RWPE2 (cell line): Measurements from ENCODE around the gene PECR.

Experiments
- ATAC-seq: fragments of 200-7000 bp; cut with Tn5 transposase; 3 replicates; pipeline ENCODE4 v1.9.1; 2021; ENCODE audit warnings: low read depth
- DNase-seq: peaks from one replicate; pipeline ENCODE4 v3.0.0-alpha.2; 2020; ENCODE audit warnings: low spot score
- H3K27ac ChIP-seq: fragments of 450-650 bp; 2 replicates; pipeline ENCODE4 v1.5.1; 2017; ENCODE audit warnings: mild to moderate bottlenecking; ENCODE audit not compliant: poor library complexity, severe bottlenecking
- H3K27me3 ChIP-seq: fragments of 250-450 bp; sonication (Bioruptor Pico); 2 replicates; pipeline ENCODE4 v1.5.1; 2021; ENCODE audit warnings: mild to moderate bottlenecking, moderate library complexity; ENCODE audit not compliant: insufficient read depth, poor library complexity, severe bottlenecking
- H3K36me3 ChIP-seq: fragments of 250-450 bp; sonication (Bioruptor Pico); 2 replicates; pipeline ENCODE4 v1.5.1; 2020; ENCODE audit warnings: low read depth, mild to moderate bottlenecking, moderate library complexity
- H3K4me1 ChIP-seq: fragments of 250-450 bp; sonication (Bioruptor Pico); 2 replicates; pipeline ENCODE4 v1.5.1; 2021; ENCODE audit warnings: mild to moderate bottlenecking, moderate library complexity; ENCODE audit not compliant: insufficient read depth, poor library complexity, severe bottlenecking
- H3K4me3 ChIP-seq: fragments of 250-450 bp; sonication (Bioruptor Pico); 2 replicates; pipeline ENCODE4 v1.5.1; 2021; ENCODE audit warnings: mild to moderate bottlenecking, moderate library complexity; ENCODE audit not compliant: severe bottlenecking
- H3K9me3 ChIP-seq: fragments of 250-450 bp; sonication (Bioruptor Pico); 2 replicates; pipeline ENCODE4 v1.5.1; 2021; ENCODE audit warnings: mild to moderate bottlenecking, moderate library complexity; ENCODE audit not compliant: severe bottlenecking
- TF ChIP-seq, protein P1 (sequence below): fragments of 450-650 bp; IDR thresholded peaks from one replicate; pipeline ENCODE4 v1.5.1; 2017; ENCODE audit warnings: mild to moderate bottlenecking, moderate library complexity; ENCODE audit not compliant: poor library complexity, severe bottlenecking

The PECR gene

DNA sequence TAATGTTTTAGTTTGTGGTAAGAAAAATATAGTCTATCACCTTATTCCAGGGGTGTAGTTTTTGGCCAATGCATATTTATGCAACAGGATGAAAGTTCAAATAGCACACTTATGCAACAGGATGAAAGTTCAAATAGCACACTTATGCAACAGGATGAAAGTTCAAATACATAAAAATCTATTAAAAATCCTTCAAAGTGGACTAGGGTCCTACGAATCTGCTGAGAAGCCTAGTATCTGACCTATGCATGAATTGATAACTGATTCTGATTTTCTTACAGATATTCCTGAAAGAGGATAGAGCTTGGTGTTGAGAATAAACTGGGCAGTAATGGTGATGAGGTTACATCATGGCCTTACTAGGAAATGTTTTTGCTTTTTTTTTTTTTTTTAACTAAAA lies 2.8 kb downstream of the PECR start:
- Histone ChIP-seq H3K36me3 (no peaks in the 10 kb centered on the region), H3K4me3 (no peak overlapping the region), H3K27ac (no peak overlapping the region), H3K4me1 (no peaks in the 10 kb centered on the region), H3K27me3 (no peaks in the 10 kb centered on the region), H3K9me3 (no peaks in the 10 kb centered on the region)
- TF ChIP-seq, protein P1, sequence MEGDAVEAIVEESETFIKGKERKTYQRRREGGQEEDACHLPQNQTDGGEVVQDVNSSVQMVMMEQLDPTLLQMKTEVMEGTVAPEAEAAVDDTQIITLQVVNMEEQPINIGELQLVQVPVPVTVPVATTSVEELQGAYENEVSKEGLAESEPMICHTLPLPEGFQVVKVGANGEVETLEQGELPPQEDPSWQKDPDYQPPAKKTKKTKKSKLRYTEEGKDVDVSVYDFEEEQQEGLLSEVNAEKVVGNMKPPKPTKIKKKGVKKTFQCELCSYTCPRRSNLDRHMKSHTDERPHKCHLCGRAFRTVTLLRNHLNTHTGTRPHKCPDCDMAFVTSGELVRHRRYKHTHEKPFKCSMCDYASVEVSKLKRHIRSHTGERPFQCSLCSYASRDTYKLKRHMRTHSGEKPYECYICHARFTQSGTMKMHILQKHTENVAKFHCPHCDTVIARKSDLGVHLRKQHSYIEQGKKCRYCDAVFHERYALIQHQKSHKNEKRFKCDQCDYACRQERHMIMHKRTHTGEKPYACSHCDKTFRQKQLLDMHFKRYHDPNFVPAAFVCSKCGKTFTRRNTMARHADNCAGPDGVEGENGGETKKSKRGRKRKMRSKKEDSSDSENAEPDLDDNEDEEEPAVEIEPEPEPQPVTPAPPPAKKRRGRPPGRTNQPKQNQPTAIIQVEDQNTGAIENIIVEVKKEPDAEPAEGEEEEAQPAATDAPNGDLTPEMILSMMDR: no peak
- no peak for ATAC-seq
- no peak for DNase-seq

DNA sequence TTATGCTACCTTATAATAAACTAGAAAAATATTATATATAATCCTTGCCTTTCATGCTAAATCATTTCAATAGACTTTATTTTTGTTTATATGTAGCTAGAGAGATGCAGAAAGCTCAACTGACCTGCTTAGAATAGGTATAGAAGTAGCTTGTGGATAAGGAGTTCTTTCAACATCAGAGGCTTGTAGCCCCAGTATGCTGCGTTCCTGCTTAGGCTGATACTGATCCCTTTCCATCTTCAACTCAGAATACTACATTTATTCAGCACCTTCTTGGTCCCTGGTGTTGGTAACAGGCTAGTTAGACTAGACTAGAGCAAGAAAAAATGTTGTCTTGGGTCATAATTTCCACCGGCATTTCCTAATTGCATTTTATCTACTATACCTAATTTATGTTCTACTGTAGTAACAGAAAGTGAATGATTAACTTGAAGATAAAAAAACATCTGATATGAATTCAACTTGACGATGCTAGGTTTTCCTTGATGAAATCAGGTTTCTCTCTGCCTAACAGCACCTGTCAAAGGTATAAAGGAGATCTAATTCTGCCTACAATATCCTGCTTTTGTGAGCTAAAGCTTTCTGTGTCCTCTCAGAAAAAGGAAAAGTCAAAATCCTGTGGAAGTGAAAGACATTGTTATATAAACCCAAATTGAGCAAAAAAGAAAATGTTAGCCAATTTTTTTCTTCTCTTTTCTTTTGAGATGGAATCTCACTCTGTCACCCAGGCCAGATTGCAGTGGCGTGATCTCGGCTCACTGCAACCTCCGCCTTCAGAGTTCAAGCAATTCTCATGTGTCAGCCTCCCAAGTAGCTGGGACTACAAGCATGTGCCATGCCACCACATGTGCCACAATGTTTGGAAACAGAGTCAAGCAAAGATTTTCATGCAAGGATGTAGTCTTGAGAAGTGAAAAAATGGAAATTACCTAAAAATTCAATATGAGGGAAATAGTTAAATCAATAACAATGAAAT lies 5.8 kb downstream of the PECR start:
- Histone ChIP-seq H3K27ac (no peak overlapping the region), H3K9me3 (no peaks in the 10 kb centered on the region), H3K4me1 (no peaks in the 10 kb centered on the region), H3K4me3 (no peak overlapping the region), H3K36me3 (peaks cover 10% of the 10 kb centered on the region), H3K27me3 (no peaks in the 10 kb centered on the region)
- ATAC-seq (no peak), DNase-seq (no peak)
- TF ChIP-seq, protein P1: no peak

DNA sequence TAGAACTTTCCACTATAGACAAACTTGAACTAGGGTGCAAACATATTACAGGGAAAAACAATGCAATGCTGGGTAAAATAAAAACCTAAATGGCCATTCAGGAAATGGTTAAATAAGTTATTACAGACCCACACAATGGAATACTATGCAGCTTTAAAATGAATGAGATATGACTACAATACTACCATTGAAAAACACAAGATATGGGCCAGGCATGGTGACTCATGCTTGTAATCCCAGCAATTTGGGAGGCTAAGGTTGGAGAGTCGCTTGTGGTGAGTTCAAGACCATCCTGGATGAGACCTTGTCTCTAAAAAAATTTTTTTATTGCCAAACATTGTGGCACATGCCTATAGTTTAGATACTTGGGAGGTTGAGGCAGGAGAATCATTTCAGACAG lies 6.8 kb downstream of the PECR start:
- DNase-seq: no peak
- no peaks in the 10 kb centered on the region for H3K4me1 ChIP-seq
- H3K27me3 ChIP-seq: no peaks in the 10 kb centered on the region
- no peaks in the 10 kb centered on the region for H3K9me3 ChIP-seq
- H3K36me3 ChIP-seq: peaks cover 10% of the 10 kb centered on the region
- no peak overlapping the region for H3K27ac ChIP-seq
- no peak overlapping the region for H3K4me3 ChIP-seq
- no peak for ATAC-seq
- TF ChIP-seq, protein P1: no peak

DNA sequence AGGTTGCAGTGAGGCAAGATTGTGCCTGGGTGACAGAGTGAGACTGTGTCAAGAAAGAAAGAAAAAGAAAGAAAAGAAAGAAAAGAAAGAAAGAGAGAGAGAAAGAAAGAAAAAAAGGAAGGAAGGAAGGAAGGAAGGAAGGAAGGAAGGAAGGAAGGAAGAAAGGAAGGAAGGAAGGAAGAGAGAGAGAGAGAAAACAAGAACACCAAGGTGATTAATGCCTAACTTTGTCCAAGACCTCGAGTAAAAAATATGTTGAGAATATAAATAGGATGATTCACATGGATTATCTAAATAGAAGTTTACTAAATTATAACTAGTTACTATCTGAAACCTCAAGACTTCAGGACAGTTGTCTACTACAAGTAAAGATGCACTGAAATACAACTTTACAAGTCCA lies 7.2 kb downstream of the PECR start:
- DNase-seq (no peak), ATAC-seq (no peak)
- Histone ChIP-seq H3K4me3 (no peak overlapping the region), H3K27ac (no peak overlapping the region), H3K27me3 (no peaks in the 10 kb centered on the region), H3K36me3 (peaks cover 10% of the 10 kb centered on the region), H3K4me1 (no peaks in the 10 kb centered on the region), H3K9me3 (no peaks in the 10 kb centered on the region)
- TF ChIP-seq, protein P1: no peak

DNA sequence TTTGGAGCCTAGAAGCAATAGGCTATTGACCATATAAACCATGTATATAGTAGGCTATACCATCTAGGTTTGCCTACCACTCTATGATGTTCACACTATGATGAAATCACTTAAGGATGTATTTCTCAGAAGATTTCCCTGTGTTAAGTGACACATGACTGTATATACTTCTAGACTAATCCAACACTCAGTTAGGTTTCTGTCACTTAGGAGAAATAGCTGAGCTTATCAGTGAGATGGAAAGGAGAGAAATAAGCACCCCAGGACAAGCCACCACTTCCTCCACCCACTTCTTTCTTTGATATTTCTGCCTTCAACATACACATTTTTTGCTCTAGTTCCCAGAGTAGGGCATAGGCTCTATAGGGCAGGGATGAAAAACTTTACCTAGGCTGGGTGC lies 7.8 kb downstream of the PECR start:
- TF ChIP-seq, protein P1: no peak
- H3K4me1 ChIP-seq: no peaks in the 10 kb centered on the region
- ATAC-seq: no peak
- H3K4me3 ChIP-seq: no peak overlapping the region
- no peak for DNase-seq
- H3K27me3 ChIP-seq: no peaks in the 10 kb centered on the region
- no peak overlapping the region for H3K27ac ChIP-seq
- H3K9me3 ChIP-seq: no peaks in the 10 kb centered on the region
- peaks cover 10% of the 10 kb centered on the region for H3K36me3 ChIP-seq
